ENCODE data around the gene GPRC5D. TPM values are rescaled to one million over a fixed set of nuclear protein-coding genes. Genes with fewer than 3 reads are reported as not detected.

GPRC5D gene
- total RNA-seq, 1 donor = not detected

GRCh38 chr12:12943586-12944260, 8.2 kb downstream of the GPRC5D start:
- no peak for TF ChIP-seq CTCF (IDR thresholded peaks at IDR 0.05; ENCODE audit: insufficient read depth, low read depth, low read length)
- DNase-seq (ENCODE audit: low read depth) = no peak
- H3K4me3 ChIP-seq (ENCODE audit: low read depth, low read length) = no peak overlapping the region

GRCh38 chr12:12941450-12942350, 10.3 kb downstream of the GPRC5D start:
- no peak for TF ChIP-seq CTCF (IDR thresholded peaks at IDR 0.05; ENCODE audit: insufficient read depth, low read depth, low read length)
- no peak overlapping the region for H3K4me3 ChIP-seq (ENCODE audit: low read depth, low read length)
- no peak for DNase-seq (ENCODE audit: low read depth)

GRCh38 chr12:12939888-12940287, 12.1 kb downstream of the GPRC5D start:
- no peak for DNase-seq (ENCODE audit: low read depth)

GRCh38 chr12:12938541-12938940, 13.4 kb downstream of the GPRC5D start:
- no peak for TF ChIP-seq CTCF (IDR thresholded peaks at IDR 0.05; ENCODE audit: insufficient read depth, low read depth, low read length)

More at GRCh38 chr12:12939888-12940287, 12.1 kb downstream of the GPRC5D start:
- no peak for TF ChIP-seq CTCF (IDR thresholded peaks at IDR 0.05; ENCODE audit: insufficient read depth, low read depth, low read length)
- H3K4me3 ChIP-seq (ENCODE audit: low read depth, low read length) = no peak overlapping the region

GRCh38 chr12:12936983-12937491, 14.9 kb downstream of the GPRC5D start:
- H3K4me3 ChIP-seq (ENCODE audit: low read depth, low read length) = no peak overlapping the region
- TF ChIP-seq CTCF (IDR thresholded peaks at IDR 0.05; ENCODE audit: insufficient read depth, low read depth, low read length) = no peak
- no peak for DNase-seq (ENCODE audit: low read depth)

More at GRCh38 chr12:12938541-12938940, 13.4 kb downstream of the GPRC5D start:
- no peak overlapping the region for H3K4me3 ChIP-seq (ENCODE audit: low read depth, low read length)
- DNase-seq (ENCODE audit: low read depth) = no peak

- no peak for DNase-seq (ENCODE audit: low read depth)
- H3K4me3 ChIP-seq (ENCODE audit: low read depth, low read length) = no peak overlapping the region
- TF ChIP-seq CTCF (IDR thresholded peaks at IDR 0.05; ENCODE audit: insufficient read depth, low read depth, low read length) = no peak
Measured at GRCh38 chr12:12934556-12934955, 17.4 kb downstream of the GPRC5D start.
